ENCODE data around the gene ZNF407. TPM values are rescaled to one million over a fixed set of nuclear protein-coding genes. Genes with fewer than 3 reads are reported as not detected.

ZNF407 gene
- total RNA-seq, 1 donor from 2014 or later, result 10.6 TPM

- TF ChIP-seq, protein P1, sequence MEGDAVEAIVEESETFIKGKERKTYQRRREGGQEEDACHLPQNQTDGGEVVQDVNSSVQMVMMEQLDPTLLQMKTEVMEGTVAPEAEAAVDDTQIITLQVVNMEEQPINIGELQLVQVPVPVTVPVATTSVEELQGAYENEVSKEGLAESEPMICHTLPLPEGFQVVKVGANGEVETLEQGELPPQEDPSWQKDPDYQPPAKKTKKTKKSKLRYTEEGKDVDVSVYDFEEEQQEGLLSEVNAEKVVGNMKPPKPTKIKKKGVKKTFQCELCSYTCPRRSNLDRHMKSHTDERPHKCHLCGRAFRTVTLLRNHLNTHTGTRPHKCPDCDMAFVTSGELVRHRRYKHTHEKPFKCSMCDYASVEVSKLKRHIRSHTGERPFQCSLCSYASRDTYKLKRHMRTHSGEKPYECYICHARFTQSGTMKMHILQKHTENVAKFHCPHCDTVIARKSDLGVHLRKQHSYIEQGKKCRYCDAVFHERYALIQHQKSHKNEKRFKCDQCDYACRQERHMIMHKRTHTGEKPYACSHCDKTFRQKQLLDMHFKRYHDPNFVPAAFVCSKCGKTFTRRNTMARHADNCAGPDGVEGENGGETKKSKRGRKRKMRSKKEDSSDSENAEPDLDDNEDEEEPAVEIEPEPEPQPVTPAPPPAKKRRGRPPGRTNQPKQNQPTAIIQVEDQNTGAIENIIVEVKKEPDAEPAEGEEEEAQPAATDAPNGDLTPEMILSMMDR (IDR thresholded peaks at IDR 0.05; ENCODE audit: borderline replicate concordance), result no peak
- no peaks in the 10 kb centered on the region for H3K36me3 ChIP-seq
- peaks cover 25% of the 10 kb centered on the region for H3K4me1 ChIP-seq
- H3K4me3 ChIP-seq, result no peak overlapping the region
- intact Hi-C loops (cut with micrococcal nuclease), result no loop called here
- H3K27ac ChIP-seq (replicated peaks), result no peak overlapping the region
- no peak for DNase-seq
- H3K27me3 ChIP-seq (ENCODE audit: low read depth), result no peaks in the 10 kb centered on the region
- H3K9me3 ChIP-seq (replicated peaks), result no peaks in the 10 kb centered on the region
Observed at GRCh38 chr18:74897971-74898657, 300.4 kb downstream of the ZNF407 start.

DNA sequence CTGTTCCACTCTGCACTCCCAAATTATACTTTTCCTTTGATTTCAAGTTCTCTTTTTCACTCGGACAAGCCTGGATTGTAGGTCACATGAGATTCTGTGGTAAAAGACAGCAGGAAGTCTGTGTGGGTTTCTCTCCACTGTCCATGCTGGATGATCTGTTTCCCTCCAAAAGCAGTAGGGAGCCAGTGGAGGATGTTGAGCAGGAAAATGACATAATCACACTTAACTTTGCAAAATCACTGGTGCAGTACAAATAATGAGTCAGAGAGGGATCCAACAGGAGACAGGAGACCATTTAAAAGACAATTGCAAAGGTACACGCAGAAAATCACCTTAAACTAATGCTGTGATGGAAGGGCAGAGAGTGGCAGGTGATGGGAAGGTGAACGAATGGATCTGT lies 301.3 kb downstream of the ZNF407 start:
- peaks cover 25% of the 10 kb centered on the region for H3K4me1 ChIP-seq
- TF ChIP-seq, protein P1 (IDR thresholded peaks at IDR 0.05; ENCODE audit: borderline replicate concordance), result no peak
- H3K27me3 ChIP-seq (ENCODE audit: low read depth), result no peaks in the 10 kb centered on the region
- no peak overlapping the region for H3K4me3 ChIP-seq
- H3K27ac ChIP-seq (replicated peaks), result no peak overlapping the region
- DNase-seq, result no peak
- H3K9me3 ChIP-seq (replicated peaks), result no peaks in the 10 kb centered on the region
- H3K36me3 ChIP-seq, result no peaks in the 10 kb centered on the region
- intact Hi-C loops (cut with micrococcal nuclease), result no loop called here

- TF ChIP-seq, protein P1 (IDR thresholded peaks at IDR 0.05; ENCODE audit: borderline replicate concordance), result no peak
- no peak overlapping the region for H3K4me3 ChIP-seq
- no peaks in the 10 kb centered on the region for H3K36me3 ChIP-seq
- no peaks in the 10 kb centered on the region for H3K27me3 ChIP-seq (ENCODE audit: low read depth)
- H3K27ac ChIP-seq (replicated peaks), result no peak overlapping the region
- H3K9me3 ChIP-seq (replicated peaks), result no peaks in the 10 kb centered on the region
- peak; percentile 22 for DNase-seq
- intact Hi-C loops (cut with micrococcal nuclease), result no loop called here
- peaks cover 25% of the 10 kb centered on the region for H3K4me1 ChIP-seq
Observed at GRCh38 chr18:74899554-74899953, 301.9 kb downstream of the ZNF407 start.

GRCh38 chr18:74901362-74902146 lies 303.9 kb downstream of the ZNF407 start:
- Histone ChIP-seq H3K4me3 (no peak overlapping the region), H3K36me3 (peaks cover under 1% of the 10 kb centered on the region), H3K9me3 (replicated peaks) (no peaks in the 10 kb centered on the region), H3K4me1 (peaks cover 12% of the 10 kb centered on the region), H3K27ac (replicated peaks) (no peak overlapping the region), H3K27me3 (ENCODE audit: low read depth) (no peaks in the 10 kb centered on the region)
- TF ChIP-seq, protein P1 (IDR thresholded peaks at IDR 0.05; ENCODE audit: borderline replicate concordance), result no peak
- DNase-seq, result no peak
- intact Hi-C loops (cut with micrococcal nuclease), result no loop called here

DNA sequence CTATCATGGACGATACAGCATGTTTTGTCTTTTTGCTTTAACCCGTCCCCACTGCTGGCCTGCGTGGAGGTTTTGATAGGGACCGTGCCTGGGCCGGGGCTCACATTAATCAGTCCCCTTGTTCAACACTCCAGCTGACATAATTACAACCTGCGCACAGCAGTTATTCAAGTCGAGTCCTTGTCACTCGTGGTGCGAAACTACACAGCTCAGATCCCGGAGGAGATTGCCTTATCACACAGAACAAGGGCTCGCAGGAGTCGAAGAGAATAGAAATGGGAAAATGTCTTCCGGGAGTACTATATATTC lies 304.4 kb downstream of the ZNF407 start:
- no peak overlapping the region for H3K27ac ChIP-seq (replicated peaks)
- peaks cover 6% of the 10 kb centered on the region for H3K4me1 ChIP-seq
- H3K36me3 ChIP-seq, result peaks cover 6% of the 10 kb centered on the region
- intact Hi-C loops (cut with micrococcal nuclease), result no loop called here
- H3K4me3 ChIP-seq, result no peak overlapping the region
- no peaks in the 10 kb centered on the region for H3K9me3 ChIP-seq (replicated peaks)
- no peak for DNase-seq
- no peaks in the 10 kb centered on the region for H3K27me3 ChIP-seq (ENCODE audit: low read depth)
- TF ChIP-seq, protein P1 (IDR thresholded peaks at IDR 0.05; ENCODE audit: borderline replicate concordance), result no peak
